HuH-7 (cell line): ENCODE measurements around the gene SIM1.
"Not testable (repeated sequence)": the region's sequence is repeated elsewhere in the genome, so short reads cannot be mapped to it uniquely, and the experiment has no call there.

Experiments
- DNase-seq: peaks from one replicate; pipeline ENCODE4 v3.0.0; 2011; ENCODE audit warnings: low spot score

The SIM1 gene

GRCh38 chr6:100354736-100355641 is 109.7 kb downstream of the SIM1 start:
- not testable (repeated sequence) for DNase-seq

DNA sequence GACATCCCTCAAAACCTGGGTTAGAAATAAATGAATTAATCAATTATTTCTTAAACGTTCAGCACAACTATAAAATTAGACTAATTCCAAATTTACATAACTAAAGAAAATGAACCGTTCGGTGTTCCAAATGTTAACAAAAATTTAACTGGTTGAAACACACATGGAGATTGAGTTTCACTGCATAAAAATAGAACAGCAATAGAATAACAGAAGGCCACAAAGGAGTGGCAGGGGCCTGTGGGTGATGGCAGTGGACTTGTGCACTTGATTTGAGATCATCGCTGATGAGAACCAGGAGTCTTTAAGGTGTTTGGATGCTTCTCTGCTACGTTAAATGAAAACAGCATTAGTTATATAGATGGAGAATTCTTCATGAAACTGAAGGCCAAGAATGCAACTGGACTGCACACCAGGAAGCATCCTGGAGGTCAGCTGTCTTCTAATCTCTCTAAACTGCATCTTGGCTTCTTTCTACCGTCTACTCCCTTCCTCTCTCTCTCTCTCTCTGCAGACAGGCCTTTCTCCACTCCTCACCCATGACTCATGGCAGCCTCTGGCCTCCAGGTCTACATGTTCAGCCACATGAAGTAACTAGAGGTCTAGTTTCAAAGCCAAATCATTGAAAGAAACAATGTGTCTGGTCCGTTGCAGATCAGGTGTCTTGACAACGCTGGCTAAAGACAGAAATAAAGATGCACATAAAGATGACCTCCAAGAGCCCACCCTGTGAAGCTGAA is 111.3 kb downstream of the SIM1 start:
- no peak for DNase-seq

DNA sequence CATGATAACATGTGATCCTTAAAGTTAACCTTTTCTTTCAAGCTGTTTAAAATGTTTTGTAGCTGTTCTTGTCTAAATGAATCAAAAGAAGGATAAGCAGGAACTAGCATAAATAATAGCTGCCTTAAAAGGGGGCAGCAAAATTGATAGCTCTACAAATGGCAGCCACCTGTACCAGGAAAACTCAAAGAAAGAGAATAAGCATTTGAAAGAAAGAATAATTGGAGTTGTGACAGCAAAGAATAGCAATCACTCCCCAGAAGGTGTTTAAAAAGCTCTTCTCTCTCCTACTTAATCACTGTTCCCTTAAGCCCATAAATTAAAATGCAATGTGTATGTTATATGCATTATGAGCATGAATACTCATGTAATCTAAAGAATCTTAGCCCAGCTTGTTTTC is 114.6 kb downstream of the SIM1 start:
- no peak for DNase-seq

DNA sequence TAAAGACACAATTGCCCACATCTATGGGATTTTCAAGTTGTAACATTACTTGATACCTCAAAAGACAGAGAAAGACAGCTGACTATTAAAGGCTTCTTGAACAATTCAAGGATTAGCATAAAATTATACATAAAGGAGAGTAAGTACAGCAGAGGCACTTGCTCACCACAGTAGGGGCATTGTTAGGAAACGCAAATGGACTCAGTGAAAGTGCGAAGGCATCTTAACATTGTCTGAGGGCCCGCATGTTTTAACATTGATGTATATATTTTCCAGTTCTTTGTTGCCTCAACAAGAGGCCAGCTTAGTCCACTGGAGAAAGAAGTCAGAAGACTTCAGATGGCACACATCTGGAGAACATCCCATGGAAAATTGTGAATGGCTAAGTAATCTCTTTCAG is 115.4 kb downstream of the SIM1 start:
- DNase-seq, result no peak

GRCh38 chr6:100347901-100348550 is 116.7 kb downstream of the SIM1 start:
- no peak for DNase-seq

- DNase-seq, result no peak
These were observed 117.9 kb downstream of the SIM1 start for GRCh38 chr6:100346828-100347227.

DNA sequence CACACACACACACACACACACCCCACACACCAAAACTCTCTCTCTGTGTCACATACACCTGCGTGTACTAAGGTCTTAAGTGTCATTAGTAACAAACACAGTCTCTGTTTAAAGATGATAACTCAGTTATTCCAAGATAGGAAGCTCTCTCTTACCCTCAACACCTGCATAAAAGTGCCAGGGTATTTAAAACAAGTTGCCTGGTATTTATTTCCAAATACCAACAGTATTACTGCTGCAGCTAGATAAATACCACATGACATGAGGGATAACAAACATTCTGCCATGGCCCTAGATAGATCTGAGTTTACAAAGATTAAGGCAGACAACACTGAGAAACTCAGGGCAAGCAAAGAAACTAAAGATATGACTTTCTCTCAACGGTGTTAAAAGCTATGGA is 118.5 kb downstream of the SIM1 start:
- no peak for DNase-seq

GRCh38 chr6:100344761-100345160 is 120.0 kb downstream of the SIM1 start:
- DNase-seq, result no peak

DNA sequence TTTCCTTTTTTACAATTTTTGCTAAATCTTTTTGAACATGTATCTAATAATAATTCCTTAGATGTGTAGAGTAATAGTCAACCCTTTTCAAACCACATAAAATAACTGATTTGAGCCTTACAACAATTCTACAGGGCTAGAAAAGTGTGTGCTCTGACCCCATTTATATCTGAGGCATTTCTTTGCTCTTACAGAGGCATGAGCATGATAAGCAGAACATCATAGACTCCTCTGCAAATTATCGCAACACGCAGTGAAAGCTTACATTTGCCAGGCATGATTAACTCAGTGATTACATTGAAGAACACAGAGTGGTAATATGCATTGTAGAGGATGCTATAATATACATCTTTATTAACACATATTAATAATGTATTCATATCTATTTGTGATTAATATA is 120.4 kb downstream of the SIM1 start:
- no peak for DNase-seq

DNA sequence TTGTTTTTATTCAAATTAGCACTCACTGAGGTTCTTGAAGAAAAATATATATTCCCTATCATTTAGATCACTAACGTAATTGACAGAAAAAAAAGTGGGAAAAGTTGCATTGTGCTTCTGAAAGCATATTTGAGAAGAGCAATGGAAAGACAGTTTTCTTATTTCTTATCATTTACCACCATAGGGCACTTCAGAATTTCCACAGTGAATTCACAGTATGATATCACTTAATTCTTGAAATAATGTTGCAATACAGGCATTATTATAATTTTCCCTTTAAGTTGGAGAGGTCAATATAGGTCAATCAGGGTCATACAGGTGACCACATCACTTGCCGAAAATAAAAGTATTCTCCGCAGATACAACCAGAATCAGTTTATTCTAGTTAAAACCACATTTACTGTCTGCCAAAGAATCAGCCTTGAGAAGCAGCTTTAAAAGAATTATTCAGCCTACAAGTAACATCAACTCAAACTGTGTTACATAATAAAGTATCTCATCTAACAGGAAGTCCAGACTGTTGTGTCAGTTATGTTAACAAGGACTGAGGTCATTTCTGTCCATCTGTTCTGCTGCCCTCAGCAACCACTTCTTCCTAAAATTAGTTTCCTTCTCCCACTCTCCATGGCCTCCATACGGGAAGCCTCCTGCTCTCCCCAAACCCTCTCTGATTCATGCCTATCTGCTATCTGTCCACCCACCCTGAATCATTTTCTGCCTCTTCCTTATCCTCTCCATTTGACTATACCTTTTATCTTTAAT is 121.2 kb downstream of the SIM1 start:
- no peak for DNase-seq

GRCh38 chr6:100342830-100343229 is 121.9 kb downstream of the SIM1 start:
- no peak for DNase-seq

GRCh38 chr6:100339574-100340255 is 125.0 kb downstream of the SIM1 start:
- no peak for DNase-seq

DNA sequence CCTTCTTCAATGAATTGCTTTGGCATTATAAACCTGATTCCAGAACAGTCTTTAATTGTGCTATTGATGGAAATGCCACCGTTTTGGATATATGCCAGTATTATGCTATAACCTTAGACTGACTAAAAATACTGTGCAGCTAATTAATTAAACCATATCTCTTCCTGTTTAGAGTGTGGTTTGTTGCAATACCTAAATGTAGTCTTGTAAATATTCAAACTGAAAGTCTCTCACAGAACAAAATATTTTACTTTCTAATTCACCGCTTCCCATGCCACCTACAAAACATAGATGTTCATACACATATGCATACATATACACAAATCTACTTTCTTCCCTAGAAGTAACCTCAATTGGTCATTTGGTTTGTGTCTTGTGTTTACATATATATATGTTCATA is 126.6 kb downstream of the SIM1 start:
- no peak for DNase-seq

DNA sequence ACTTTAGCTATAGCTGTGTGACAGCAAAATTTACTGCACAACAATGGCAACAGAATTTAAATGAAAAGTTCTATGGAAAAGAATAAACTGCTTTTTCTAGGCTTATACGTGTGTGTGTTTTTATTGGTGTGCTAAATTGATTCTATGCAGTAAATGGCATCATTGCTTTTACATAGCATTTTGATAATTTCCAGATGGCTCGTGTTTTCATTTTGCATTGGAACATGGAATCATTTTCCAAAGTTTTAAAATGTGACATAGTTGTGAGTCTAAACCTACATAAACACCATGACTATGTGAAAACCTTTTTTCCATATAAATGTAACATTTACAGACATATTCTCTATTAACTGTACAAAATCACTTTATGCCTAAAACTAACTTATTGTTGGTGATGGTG is 127.8 kb downstream of the SIM1 start:
- DNase-seq, result no peak

DNA sequence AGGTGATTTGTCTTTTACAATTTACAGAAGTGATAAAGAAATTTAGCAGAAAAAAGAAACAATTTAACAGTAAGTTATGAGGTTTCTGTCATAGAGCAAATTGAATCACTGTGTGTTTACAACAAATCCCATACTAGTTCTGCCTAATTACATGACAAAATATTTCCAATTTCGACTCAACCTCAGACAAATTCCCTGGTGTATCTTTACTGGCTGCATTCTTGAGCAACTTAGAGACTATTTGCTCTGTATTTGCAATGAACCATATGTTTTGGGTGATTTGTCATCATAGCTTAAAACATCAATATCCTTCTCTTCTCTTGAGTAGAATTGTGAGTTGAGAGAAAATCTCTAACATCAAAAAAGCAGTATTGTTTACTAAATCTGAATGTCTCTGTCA is 128.7 kb downstream of the SIM1 start:
- DNase-seq, result no peak
